ENCODE results near the gene HTR2A. TPM values are rescaled to one million over a fixed set of nuclear protein-coding genes. Genes with fewer than 3 reads are reported as not detected.
A peak's percentile ranks its signal among the peaks of the same experiment; 100 is the strongest.

Gene HTR2A
- total RNA-seq, 2 experiments from 2014 or later = not detected

DNA sequence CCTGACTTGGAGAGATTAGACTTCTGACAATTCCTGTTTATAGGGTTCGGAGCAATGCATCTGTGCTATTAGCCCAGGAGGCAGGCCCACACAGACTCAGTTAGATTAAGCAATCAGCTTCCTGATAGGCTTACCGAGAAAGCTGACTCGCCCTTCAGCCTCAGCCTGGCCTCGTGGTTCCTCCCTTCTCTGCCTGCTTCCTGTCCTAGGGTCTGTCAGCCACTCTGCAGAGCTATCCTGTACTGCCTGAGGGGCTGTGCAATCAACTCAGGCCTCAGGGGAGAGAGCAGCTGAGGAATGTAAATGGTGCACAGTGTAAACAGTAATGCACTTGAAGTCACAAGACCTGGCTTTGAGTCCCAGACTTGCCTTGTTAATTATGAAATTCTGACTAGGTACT, 30.7 kb downstream of the HTR2A start:
- Mint-ChIP-seq H3K36me3 (ENCODE audit: low read depth) (no peaks in the 10 kb centered on the region), H3K4me3 (no peak overlapping the region), H3K9me3 (ENCODE audit: low read depth) (no peaks in the 10 kb centered on the region), H3K27me3 (peaks cover 7% of the 10 kb centered on the region), H3K4me1 (no peaks in the 10 kb centered on the region), H3K27ac (no peak overlapping the region)
- POLR2A ChIA-PET = no interaction called here
- CTCF ChIA-PET = no interaction called here
- ATAC-seq (no peak), DNase-seq (peak; percentile 7)
- intact Hi-C loops (cut with DNase I, micrococcal nuclease) = no loop called here

DNA sequence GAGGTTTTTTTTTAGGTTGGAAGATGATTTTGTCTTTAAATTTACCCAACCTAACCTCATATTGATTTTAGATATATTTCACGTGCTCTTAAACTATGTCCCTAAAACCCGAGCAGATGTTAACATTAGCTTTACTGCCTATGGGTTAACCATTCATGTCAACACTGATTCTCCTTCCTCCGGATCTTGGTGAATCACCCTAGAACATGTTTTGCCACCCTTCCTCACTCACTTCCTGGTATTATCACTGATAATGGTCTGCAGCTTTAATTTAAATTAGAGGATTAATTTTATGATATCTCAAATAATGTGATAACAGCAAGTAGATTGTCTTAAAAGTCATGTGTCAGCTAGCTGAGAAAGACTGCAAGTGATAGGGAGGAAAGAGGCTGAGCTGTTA, 31.9 kb downstream of the HTR2A start:
- ChIA-PET CTCF (interaction anchor here (0.7 to 0.8 kb wide), 2 partner anchors 29 to 1492 kb away, joined by 3 to 6 read pairs; no protein-coding TSS in a partner anchor), POLR2A (no interaction called here)
- H3K4me1 Mint-ChIP-seq = no peaks in the 10 kb centered on the region
- H3K4me3 Mint-ChIP-seq = no peak overlapping the region
- H3K9me3 Mint-ChIP-seq (ENCODE audit: low read depth) = no peaks in the 10 kb centered on the region
- DNase-seq = no peak
- no peak overlapping the region for H3K27ac Mint-ChIP-seq
- ATAC-seq = no peak
- H3K36me3 Mint-ChIP-seq (ENCODE audit: low read depth) = no peaks in the 10 kb centered on the region
- intact Hi-C loops (cut with DNase I, micrococcal nuclease) = no loop called here
- H3K27me3 Mint-ChIP-seq = peaks cover 7% of the 10 kb centered on the region

DNA sequence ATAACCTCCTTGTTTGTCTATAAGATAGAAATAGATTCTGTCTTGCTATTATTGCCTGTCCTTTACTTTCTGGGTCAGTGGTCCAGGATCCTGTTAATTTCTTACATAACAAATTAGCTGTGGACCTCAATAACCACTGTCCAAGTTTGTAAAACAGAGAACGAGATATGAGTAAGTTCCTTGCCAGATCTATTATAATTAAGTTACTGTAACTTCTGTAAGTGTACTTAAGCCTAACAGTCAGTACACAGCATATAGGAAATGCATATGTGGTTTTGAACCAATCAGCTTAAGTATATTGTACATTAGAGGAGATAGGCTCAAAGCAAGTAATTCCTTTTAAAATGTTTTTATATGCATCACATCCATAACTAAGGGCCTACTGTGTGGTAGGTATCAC, 34.9 kb downstream of the HTR2A start:
- ChIA-PET CTCF (no interaction called here), POLR2A (no interaction called here)
- Mint-ChIP-seq H3K27ac (no peak overlapping the region), H3K27me3 (peaks cover 4% of the 10 kb centered on the region), H3K4me1 (no peaks in the 10 kb centered on the region), H3K4me3 (no peak overlapping the region), H3K9me3 (ENCODE audit: low read depth) (no peaks in the 10 kb centered on the region), H3K36me3 (ENCODE audit: low read depth) (no peaks in the 10 kb centered on the region)
- intact Hi-C loops (cut with DNase I, micrococcal nuclease) = no loop called here
- DNase-seq (no peak), ATAC-seq (no peak)

DNA sequence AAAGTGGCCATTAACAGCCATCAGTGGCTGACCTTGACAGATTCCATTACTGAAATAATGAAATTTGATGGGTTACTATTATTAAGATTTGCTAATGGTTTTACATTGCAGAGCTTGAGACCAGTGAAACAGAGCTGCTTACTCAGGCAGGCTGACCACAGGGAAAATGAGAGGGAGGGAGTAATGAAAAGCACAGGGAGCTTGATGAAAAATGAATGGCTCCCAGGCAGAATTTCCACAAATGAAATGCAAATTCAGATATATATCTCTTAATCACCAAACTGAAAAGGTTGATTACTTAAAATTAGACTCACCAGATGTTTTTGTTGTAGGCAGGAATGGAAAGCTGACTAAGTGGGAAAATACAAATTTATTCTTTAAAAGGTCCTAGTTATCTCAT, 36.1 kb downstream of the HTR2A start:
- Mint-ChIP-seq H3K4me3 (no peak overlapping the region), H3K36me3 (ENCODE audit: low read depth) (no peaks in the 10 kb centered on the region), H3K9me3 (ENCODE audit: low read depth) (no peaks in the 10 kb centered on the region), H3K27me3 (peaks cover 2% of the 10 kb centered on the region), H3K27ac (no peak overlapping the region), H3K4me1 (no peaks in the 10 kb centered on the region)
- no peak for ATAC-seq
- ChIA-PET POLR2A (no interaction called here), CTCF (interaction anchor here (0.7 kb wide), 1 partner anchor 906 kb away, joined by 3 read pairs; no protein-coding TSS in a partner anchor)
- intact Hi-C loops (cut with DNase I, micrococcal nuclease) = no loop called here
- DNase-seq = no peak

DNA sequence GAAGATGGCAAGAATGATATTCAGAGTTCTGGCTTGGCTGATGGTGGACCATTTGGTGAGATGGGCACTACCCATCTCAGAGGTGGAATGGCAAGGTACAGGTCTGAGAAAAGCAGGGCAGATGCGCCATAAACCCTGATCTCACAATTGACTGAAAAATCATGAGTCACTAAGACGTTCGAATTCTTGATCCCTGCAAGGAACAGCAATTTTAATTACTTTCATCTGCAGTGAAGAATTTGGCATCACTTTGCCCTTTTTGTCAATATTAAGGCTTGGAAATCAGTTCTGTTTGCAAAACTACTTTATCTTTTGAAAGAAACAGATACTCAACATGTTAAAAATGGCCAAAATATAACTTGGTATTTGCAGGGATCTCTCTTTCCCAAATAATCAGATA, 38.1 kb downstream of the HTR2A start:
- Mint-ChIP-seq H3K4me1 (no peaks in the 10 kb centered on the region), H3K27me3 (peaks cover 5% of the 10 kb centered on the region), H3K4me3 (no peak overlapping the region), H3K9me3 (ENCODE audit: low read depth) (no peaks in the 10 kb centered on the region), H3K27ac (no peak overlapping the region), H3K36me3 (ENCODE audit: low read depth) (no peaks in the 10 kb centered on the region)
- ATAC-seq = no peak
- ChIA-PET POLR2A (no interaction called here), CTCF (no interaction called here)
- DNase-seq = no peak
- intact Hi-C loops (cut with DNase I, micrococcal nuclease) = no loop called here

DNA sequence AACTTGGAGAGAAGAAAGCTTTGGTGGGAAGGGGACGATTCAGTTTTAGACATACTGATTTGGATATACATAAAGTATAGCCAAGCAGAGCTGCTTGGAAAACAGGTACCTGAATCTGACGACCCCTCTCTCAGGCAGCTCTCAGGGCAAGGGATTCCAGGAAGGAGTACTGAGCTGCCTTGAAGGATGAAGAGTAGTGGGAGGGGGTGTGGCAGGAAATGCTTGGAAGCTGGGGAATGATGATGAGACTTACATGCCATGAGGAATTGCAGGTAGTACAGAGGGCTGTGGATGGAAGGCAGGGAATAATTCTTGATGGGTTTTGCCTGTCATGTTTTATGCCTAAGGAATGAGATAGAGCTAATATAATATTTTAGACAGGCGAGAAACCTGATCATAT, 38.7 kb downstream of the HTR2A start:
- CTCF ChIA-PET = interaction anchor here (1.5 kb wide), 1 partner anchor 10 kb away, joined by 3 read pairs; no protein-coding TSS in a partner anchor
- intact Hi-C loops (cut with DNase I, micrococcal nuclease) = no loop called here
- H3K9me3 Mint-ChIP-seq (ENCODE audit: low read depth) = no peaks in the 10 kb centered on the region

DNA sequence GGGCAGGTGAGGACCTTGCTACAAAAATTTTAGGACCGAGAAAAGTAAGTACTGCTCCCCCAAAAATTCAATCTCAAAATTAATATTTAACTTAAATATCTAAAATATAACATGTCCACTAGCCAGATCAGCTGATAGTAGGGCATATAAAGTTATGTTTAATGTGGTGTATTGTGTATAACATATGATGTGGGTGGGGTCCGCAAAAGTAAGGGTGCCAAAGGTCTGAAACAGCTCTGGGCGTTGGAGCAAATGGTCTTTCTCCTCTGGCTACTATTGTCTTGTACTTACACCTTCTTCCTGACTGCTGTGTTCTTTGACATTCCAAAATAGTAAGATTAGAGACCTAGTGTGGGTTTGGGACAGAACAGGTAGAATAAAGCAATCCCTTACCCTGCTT, 41.2 kb downstream of the HTR2A start:
- intact Hi-C loops (cut with DNase I, micrococcal nuclease) = no loop called here
- Mint-ChIP-seq H3K9me3 (ENCODE audit: low read depth) (no peaks in the 10 kb centered on the region), H3K27me3 (peaks cover 11% of the 10 kb centered on the region), H3K4me3 (no peak overlapping the region), H3K27ac (no peak overlapping the region), H3K36me3 (ENCODE audit: low read depth) (no peaks in the 10 kb centered on the region), H3K4me1 (no peaks in the 10 kb centered on the region)
- ATAC-seq (no peak), DNase-seq (no peak)
- ChIA-PET CTCF (interaction anchor here (0.5 kb wide), 1 partner anchor 45 kb away, joined by 3 read pairs; no protein-coding TSS in a partner anchor), POLR2A (no interaction called here)

More for the DNA sequence above, 38.7 kb downstream of the HTR2A start:
- Mint-ChIP-seq H3K4me3 (no peak overlapping the region), H3K4me1 (no peaks in the 10 kb centered on the region), H3K27ac (no peak overlapping the region), H3K36me3 (ENCODE audit: low read depth) (no peaks in the 10 kb centered on the region), H3K27me3 (peaks cover 7% of the 10 kb centered on the region)
- POLR2A ChIA-PET = no interaction called here
- DNase-seq = no peak
- ATAC-seq = no peak

DNA sequence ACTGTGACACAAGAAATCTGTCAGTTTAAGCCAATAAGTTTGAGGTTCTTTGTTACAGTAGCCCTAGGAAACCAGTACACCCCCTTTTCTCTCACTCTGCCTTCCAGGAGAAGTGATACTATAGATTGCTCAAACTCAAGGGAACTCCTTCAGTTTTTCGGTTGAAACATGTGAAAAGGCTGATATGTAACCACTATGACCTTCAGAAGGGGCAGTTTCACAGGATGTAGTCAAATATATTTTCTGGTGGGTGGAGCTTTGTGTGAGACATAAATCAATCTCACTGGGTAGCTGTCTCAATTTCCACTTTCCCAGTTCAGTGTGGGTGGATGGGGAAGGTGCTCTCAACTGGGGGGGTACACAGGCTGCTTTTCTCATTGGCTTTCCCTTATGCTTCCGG, 41.7 kb downstream of the HTR2A start:
- ChIA-PET POLR2A (no interaction called here), CTCF (interaction anchor here (0.5 kb wide), 1 partner anchor 45 kb away, joined by 3 read pairs; no protein-coding TSS in a partner anchor)
- Mint-ChIP-seq H3K27me3 (peaks cover 11% of the 10 kb centered on the region), H3K4me1 (no peaks in the 10 kb centered on the region), H3K27ac (no peak overlapping the region), H3K9me3 (ENCODE audit: low read depth) (no peaks in the 10 kb centered on the region), H3K36me3 (ENCODE audit: low read depth) (no peaks in the 10 kb centered on the region), H3K4me3 (no peak overlapping the region)
- ATAC-seq = no peak
- no peak for DNase-seq
- intact Hi-C loops (cut with DNase I, micrococcal nuclease) = no loop called here

DNA sequence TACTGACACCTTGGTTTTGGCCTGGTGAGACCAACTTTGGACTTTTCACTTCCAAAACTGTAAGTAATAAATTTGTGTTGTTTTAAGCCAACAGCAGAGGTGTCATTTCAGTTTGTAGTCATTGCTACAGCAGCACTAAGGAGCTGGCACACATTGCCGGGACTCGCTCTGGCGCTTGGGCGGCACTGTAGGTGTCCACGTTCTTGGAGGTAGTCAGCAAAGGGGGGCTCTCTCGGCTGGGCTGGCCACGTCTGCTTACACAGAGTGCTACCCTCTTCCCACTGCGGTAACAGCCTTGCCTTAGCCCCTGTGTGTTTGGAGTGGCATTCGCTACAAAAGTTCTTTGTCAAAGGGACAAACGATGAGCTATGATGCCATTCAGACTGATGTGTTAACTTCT, 44.7 kb downstream of the HTR2A start:
- ChIA-PET POLR2A (no interaction called here), CTCF (no interaction called here)
- Mint-ChIP-seq H3K4me3 (no peak overlapping the region), H3K27me3 (peaks cover 8% of the 10 kb centered on the region), H3K9me3 (ENCODE audit: low read depth) (no peaks in the 10 kb centered on the region), H3K36me3 (ENCODE audit: low read depth) (no peaks in the 10 kb centered on the region), H3K27ac (no peak overlapping the region), H3K4me1 (no peaks in the 10 kb centered on the region)
- intact Hi-C loops (cut with DNase I, micrococcal nuclease) = no loop called here
- ATAC-seq (no peak), DNase-seq (no peak)

DNA sequence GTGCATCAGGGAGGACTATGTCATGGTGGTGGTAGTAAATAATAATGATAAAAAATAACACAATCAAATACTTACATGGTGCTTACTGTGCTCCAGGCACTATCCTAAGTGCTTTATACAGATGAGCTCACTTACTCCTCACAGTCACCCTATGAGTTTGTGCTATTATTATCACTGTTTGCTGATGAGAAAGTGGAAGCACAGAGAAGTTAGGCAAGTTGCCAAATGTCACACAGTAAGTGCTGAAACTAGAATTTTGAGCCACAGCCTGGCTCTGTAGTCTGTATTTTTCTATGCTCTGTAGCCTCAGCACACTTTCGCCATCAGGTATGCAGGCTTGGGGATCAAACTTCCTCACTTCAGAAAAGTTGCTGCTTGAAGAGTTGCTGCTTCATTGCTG, 46.6 kb downstream of the HTR2A start:
- ATAC-seq = no peak
- peaks cover 8% of the 10 kb centered on the region for H3K27me3 Mint-ChIP-seq
- H3K9me3 Mint-ChIP-seq (ENCODE audit: low read depth) = no peaks in the 10 kb centered on the region
- DNase-seq = no peak
- H3K4me1 Mint-ChIP-seq = no peaks in the 10 kb centered on the region
- ChIA-PET POLR2A (no interaction called here), CTCF (interaction anchor here (1.7 kb wide), 1 partner anchor 19 kb away, joined by 4 read pairs; no protein-coding TSS in a partner anchor)
- intact Hi-C loops (cut with DNase I, micrococcal nuclease) = no loop called here
- H3K36me3 Mint-ChIP-seq (ENCODE audit: low read depth) = no peaks in the 10 kb centered on the region
- H3K27ac Mint-ChIP-seq = no peak overlapping the region
- no peak overlapping the region for H3K4me3 Mint-ChIP-seq

DNA sequence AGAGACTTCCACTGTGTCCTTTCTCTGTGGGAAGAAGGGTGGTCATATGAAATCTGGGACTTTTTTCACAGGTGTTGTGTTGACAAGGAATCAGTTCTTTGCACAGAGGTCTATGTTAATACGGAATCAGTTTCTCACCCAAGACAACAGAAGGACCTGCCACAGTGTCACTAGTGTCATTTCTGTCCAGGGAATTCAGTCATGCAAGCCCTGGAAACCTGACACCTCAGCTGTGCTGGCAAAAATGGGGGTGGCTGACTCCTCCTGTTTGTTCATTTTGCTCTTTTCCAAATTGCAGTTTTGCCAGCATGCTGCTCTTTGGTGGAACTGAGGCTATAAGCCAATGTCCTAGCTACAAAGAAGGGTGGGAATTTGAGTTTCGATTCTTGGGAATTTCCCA, 50.1 kb downstream of the HTR2A start:
- Mint-ChIP-seq H3K9me3 (ENCODE audit: low read depth) (no peaks in the 10 kb centered on the region), H3K4me1 (no peaks in the 10 kb centered on the region), H3K36me3 (ENCODE audit: low read depth) (no peaks in the 10 kb centered on the region), H3K27me3 (peaks cover 4% of the 10 kb centered on the region), H3K27ac (no peak overlapping the region), H3K4me3 (no peak overlapping the region)
- intact Hi-C loops (cut with DNase I, micrococcal nuclease) = no loop called here
- ChIA-PET CTCF (interaction anchor here (0.8 to 1.1 kb wide), 2 partner anchors 16 to 47 kb away, joined by 3 read pairs; no protein-coding TSS in a partner anchor), POLR2A (no interaction called here)
- DNase-seq (no peak), ATAC-seq (no peak)

DNA sequence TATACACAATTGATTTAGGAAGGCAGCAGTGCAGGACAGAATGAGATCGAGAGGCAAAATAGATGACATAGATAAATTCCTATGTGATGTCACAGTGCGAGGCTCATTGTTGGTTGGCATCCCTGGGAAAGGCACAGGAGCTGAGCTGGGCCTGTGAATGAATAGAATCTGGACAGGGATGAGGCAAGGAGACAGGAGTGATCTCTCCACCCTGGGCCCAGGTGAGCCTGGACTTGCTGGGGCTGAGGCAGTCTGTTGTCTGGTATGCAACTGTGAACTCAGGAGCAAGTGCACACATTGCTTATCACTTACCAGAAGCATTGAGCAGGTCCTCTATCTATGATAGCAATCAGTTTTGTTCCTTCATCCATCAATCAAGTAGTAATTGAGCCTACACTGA, 51.7 kb downstream of the HTR2A start:
- peaks cover 2% of the 10 kb centered on the region for H3K27me3 Mint-ChIP-seq
- intact Hi-C loops (cut with DNase I, micrococcal nuclease) = no loop called here
- H3K36me3 Mint-ChIP-seq (ENCODE audit: low read depth) = no peaks in the 10 kb centered on the region
- DNase-seq = no peak
- ATAC-seq = no peak
- no peaks in the 10 kb centered on the region for H3K9me3 Mint-ChIP-seq (ENCODE audit: low read depth)
- ChIA-PET CTCF (interaction anchor here (1.5 kb wide), 1 partner anchor 13 kb away, joined by 4 read pairs; no protein-coding TSS in a partner anchor), POLR2A (interaction anchor here (0.7 kb wide), 1 partner anchor 134 kb away, joined by 4 read pairs; no protein-coding TSS in a partner anchor)
- H3K4me1 Mint-ChIP-seq = no peaks in the 10 kb centered on the region
- no peak overlapping the region for H3K27ac Mint-ChIP-seq
- no peak overlapping the region for H3K4me3 Mint-ChIP-seq

DNA sequence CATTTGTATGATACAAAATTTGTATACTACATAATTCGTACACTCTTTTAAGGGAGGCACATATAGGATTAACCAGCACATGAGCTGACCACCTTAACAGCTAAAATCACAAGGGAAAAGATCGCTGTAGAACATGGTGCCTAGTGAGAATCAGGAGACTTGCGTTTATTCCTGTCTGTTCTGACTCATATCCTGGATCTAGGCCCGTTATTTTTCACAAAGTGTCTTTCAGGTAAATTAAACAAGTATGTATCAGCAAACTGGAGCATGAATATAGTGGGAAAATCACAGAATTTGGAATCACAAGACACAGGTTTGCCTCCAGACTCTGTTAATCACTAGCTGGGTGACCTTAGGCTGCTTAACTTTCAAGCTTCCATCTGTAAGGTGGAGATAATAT, 52.4 kb downstream of the HTR2A start:
- no peaks in the 10 kb centered on the region for H3K36me3 Mint-ChIP-seq (ENCODE audit: low read depth)
- no peak overlapping the region for H3K27ac Mint-ChIP-seq
- H3K4me1 Mint-ChIP-seq = no peaks in the 10 kb centered on the region
- DNase-seq = no peak
- POLR2A ChIA-PET = no interaction called here
- no peak overlapping the region for H3K4me3 Mint-ChIP-seq
- intact Hi-C loops (cut with DNase I, micrococcal nuclease) = no loop called here
- no peak for ATAC-seq
- H3K9me3 Mint-ChIP-seq (ENCODE audit: low read depth) = no peaks in the 10 kb centered on the region
- peaks cover 2% of the 10 kb centered on the region for H3K27me3 Mint-ChIP-seq
- CTCF ChIA-PET = interaction anchor here (0.6 to 1.5 kb wide), 2 partner anchors 12 to 303 kb away, joined by 3 to 4 read pairs; no protein-coding TSS in a partner anchor

Measured in activated CD4-positive, alpha-beta T cell treated with anti-CD3 and anti-CD28 coated beads for 36 hours (primary cell).